Kidney epithelial cell (primary cell): ENCODE data around the gene ARHGAP1. TPM values are rescaled to one million over a fixed set of nuclear protein-coding genes. Genes with fewer than 3 reads are reported as not detected.

Experiments
- DNase-seq: peaks from one replicate; pipeline ENCODE4 v3.0.0-alpha.2; 2010; ENCODE audit warnings: low read depth
- H3K27me3 ChIP-seq: 2 replicates; pipeline ENCODE4 v1.6.0; 2011; ENCODE audit warnings: low read length; ENCODE audit not compliant: control insufficient read depth, insufficient read depth
- H3K36me3 ChIP-seq: 2 replicates; pipeline ENCODE4 v1.5.1; 2011; ENCODE audit warnings: low read length; ENCODE audit not compliant: control insufficient read depth, insufficient read depth
- H3K4me3 ChIP-seq: 2 replicates; pipeline ENCODE4 v1.5.1; 2011; ENCODE audit warnings: low read depth, mild to moderate bottlenecking, control low read depth, low read length
- total RNA-seq: library from RNA; depleted of rRNA; stranded (reverse); fragments of >200 nt; gene quantifications from 2 replicates; pipeline ENCODE4 v1.2.3, GENCODE V29; 2015
- TF ChIP-seq, protein P1 (sequence below): IDR thresholded peaks from 2 replicates; pipeline ENCODE4 v1.5.1; 2011; ENCODE audit warnings: mild to moderate bottlenecking, moderate library complexity, low read length, control low read depth, inconsistent platforms; ENCODE audit not compliant: insufficient read depth, poor library complexity, severe bottlenecking

ARHGAP1 gene
- total RNA-seq, 1 donor from 2014 or later = 51.6 TPM

DNA sequence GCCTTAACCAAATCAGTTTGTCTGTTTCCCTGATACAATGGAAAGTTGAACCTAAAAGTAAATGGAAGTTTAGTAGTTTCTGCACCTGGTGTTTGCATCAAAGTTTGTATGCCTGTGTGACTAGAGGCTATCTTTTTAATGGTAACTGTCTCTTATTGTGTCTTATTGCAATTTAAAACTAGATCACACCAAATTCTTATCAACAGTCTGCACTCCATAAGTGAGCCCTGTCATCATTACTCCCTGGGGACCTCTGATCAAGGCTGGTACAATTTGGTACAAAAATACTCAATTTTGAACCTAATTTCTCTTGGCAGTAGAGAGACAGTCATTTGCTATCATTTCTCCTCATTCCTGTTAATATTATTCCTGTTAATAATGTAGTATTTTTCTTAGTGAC lies 38.1 kb downstream of the ARHGAP1 start:
- H3K27me3 ChIP-seq = no peaks in the 10 kb centered on the region
- DNase-seq = no peak
- TF ChIP-seq, protein P1, sequence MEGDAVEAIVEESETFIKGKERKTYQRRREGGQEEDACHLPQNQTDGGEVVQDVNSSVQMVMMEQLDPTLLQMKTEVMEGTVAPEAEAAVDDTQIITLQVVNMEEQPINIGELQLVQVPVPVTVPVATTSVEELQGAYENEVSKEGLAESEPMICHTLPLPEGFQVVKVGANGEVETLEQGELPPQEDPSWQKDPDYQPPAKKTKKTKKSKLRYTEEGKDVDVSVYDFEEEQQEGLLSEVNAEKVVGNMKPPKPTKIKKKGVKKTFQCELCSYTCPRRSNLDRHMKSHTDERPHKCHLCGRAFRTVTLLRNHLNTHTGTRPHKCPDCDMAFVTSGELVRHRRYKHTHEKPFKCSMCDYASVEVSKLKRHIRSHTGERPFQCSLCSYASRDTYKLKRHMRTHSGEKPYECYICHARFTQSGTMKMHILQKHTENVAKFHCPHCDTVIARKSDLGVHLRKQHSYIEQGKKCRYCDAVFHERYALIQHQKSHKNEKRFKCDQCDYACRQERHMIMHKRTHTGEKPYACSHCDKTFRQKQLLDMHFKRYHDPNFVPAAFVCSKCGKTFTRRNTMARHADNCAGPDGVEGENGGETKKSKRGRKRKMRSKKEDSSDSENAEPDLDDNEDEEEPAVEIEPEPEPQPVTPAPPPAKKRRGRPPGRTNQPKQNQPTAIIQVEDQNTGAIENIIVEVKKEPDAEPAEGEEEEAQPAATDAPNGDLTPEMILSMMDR = no peak
- peaks cover 2% of the 10 kb centered on the region for H3K36me3 ChIP-seq
- H3K4me3 ChIP-seq = no peak overlapping the region

DNA sequence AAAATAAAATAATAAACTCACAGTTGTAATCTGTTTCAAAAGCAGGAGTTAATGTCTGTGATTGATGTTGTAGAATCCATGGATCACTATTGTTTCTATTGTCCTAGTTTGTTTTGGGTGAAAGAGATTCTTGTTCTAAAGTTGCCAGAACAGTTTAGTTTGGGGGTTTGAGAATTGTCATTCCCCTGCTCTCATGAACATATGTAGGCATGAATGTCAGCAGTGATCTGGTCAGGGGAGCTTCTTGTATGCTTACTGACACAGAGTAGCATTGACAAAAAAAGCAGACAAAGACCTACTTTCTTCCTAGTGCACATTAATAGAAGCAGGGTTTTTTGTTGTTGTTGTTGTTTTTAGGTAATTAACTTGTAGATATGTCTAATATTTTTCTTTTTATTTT lies 38.6 kb downstream of the ARHGAP1 start:
- Histone ChIP-seq H3K4me3 (no peak overlapping the region), H3K27me3 (no peaks in the 10 kb centered on the region), H3K36me3 (peaks cover 2% of the 10 kb centered on the region)
- DNase-seq = no peak
- TF ChIP-seq, protein P1 = no peak

DNA sequence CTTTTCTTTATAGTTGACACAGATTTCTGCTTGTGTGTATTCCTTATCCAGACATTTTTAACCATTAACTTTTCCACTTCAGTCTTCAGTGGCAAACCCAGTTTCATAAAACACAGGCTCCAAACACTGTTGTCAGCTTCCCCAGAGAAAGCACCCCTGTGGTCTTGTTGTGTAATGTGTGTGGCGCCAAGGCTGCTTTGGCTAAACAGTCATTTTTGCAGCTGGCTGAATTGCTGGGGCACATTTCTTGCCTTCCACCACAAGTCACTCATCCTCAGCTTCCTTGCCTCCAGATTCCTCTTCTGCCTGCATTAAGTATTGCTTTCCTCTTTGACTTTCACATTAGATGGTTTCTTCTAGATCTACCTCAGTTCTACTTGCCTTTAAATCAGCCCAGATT lies 40.5 kb downstream of the ARHGAP1 start:
- no peak for DNase-seq
- H3K36me3 ChIP-seq = peaks cover 2% of the 10 kb centered on the region

DNA sequence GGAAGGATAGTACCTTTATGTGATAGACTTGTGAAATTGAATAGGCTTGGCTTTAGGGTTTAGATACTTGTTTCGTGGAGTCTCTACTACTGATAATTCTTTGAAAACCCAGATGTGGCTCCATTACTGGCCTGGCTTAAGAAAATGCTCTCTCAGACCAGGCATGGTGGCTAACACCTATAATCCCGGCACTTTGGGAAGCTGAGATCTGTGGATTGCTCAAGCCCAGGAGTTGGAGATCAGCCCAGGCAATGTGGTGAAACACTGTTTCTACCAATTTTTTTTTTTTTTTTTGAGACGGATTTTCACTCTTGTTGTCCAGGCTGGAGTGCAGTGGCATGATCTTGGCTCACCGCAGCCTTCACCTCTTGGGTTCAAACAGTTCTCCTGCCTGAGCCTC lies 42.2 kb downstream of the ARHGAP1 start:
- TF ChIP-seq, protein P1 = no peak
- DNase-seq = no peak
- no peaks in the 10 kb centered on the region for H3K27me3 ChIP-seq
- H3K4me3 ChIP-seq = no peak overlapping the region
- peaks cover 2% of the 10 kb centered on the region for H3K36me3 ChIP-seq

More for the DNA sequence above, 40.5 kb downstream of the ARHGAP1 start:
- Histone ChIP-seq H3K4me3 (no peak overlapping the region), H3K27me3 (no peaks in the 10 kb centered on the region)
- TF ChIP-seq, protein P1 = no peak

DNA sequence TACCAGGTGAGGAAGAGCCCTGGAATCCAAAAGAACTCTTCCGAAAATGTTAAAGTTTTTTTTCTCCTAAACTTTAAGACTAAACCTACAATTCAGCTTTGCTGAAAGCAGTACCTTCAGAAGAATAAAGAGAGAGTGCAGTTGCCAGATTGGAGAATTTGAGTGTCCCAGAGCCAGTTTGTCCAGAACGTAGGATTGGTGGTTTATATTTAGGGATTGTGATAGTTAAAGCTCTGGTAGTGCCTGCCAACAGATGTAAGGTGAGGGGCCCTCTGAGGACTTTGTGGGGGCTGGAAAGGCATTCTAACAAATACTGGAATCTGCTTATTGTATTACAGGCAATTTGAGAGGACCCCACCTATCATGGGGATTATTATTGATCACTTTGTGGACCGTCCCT lies 43.2 kb downstream of the ARHGAP1 start:
- H3K27me3 ChIP-seq = no peaks in the 10 kb centered on the region
- no peak for DNase-seq
- H3K4me3 ChIP-seq = no peak overlapping the region
- H3K36me3 ChIP-seq = peaks cover 2% of the 10 kb centered on the region
- TF ChIP-seq, protein P1 = no peak

DNA sequence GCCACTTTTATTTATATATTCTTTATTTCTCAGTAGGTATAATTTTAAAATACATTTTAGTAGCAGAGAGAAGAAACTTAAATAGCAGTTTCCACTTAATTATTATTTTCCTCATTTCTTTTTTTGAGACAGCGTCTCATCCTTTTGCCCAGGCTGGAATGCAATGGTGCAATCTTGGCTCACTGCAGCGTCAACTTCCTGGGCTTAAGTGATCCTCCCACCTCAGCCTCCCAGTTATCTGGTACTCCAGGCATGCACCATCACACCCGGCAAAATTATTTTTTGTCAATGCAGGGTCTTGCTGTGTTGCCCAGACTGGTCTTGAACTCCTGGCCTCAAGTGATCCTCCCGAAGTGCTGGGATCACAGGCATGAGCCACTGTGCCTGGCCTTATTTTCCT lies 44.8 kb downstream of the ARHGAP1 start:
- TF ChIP-seq, protein P1 = no peak
- Histone ChIP-seq H3K36me3 (peaks cover 4% of the 10 kb centered on the region), H3K27me3 (no peaks in the 10 kb centered on the region), H3K4me3 (no peak overlapping the region)
- DNase-seq = no peak
